Kidney glomerular epithelial cell (primary cell): ENCODE results near the gene MLLT10.

Experiments
- DNase-seq: peaks from one replicate; lab custom pipeline; 2025; lab: John Stamatoyannopoulos, UW

MLLT10 gene

GRCh38 chr10:21732067-21732772 is 198.2 kb downstream of the MLLT10 start:
- DNase-seq = peak; percentile 45

DNA sequence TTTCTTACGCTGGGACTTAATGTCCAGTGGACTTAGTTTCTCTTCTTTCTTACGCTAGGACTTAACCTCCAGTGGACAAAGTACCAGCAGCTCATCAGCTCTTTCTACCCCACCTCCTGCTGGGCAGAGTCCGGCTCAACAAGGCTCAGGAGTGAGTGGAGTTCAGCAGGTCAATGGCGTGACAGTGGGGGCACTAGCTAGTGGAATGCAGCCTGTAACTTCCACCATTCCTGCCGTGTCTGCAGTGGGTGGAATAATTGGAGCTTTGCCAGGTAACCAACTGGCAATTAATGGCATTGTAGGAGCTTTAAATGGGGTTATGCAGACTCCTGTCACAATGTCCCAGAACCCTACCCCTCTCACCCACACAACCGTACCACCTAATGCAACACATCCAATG is 199.7 kb downstream of the MLLT10 start:
- no peak for DNase-seq

DNA sequence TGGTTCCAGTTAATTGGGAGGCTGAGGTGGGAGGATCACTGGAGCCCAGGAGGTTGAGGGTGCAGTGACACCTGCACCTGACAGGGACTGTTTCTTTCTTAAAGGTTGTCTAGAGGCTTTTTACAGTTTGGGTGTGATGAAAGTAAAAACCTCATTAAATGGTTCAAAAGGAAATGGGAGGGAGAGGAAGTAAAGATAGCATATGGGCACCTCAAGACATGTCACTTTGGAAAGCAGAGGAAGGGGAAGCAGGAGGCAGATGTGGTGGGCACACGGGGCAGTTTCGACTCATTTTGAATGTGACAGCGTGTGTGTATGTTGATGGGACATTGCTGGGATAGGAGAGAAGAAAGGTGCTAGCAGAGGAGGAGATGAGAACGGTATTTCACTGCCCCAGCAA is 203.1 kb downstream of the MLLT10 start:
- DNase-seq = no peak

DNA sequence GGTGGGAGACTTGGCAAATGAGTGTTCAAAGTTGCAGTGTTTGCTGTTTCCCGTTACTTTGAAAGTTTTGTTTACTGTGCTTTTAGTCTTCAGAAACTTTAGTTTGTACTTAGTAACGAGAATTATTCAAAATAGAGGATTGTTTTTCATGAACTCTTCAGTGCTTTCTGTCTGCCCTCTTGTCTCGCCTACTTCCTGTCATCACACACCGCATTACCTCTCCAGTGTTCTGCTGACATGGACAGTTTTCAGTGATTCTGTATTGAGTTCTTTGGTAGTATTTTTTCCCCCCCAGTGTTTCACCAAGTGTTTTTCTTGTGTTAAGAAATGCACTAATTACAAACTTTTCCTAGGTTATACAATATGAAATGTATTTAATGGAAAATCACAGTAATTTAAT is 207.0 kb downstream of the MLLT10 start:
- DNase-seq = no peak

- no peak for DNase-seq
These were observed 208.8 kb downstream of the MLLT10 start for GRCh38 chr10:21742740-21743412.

DNA sequence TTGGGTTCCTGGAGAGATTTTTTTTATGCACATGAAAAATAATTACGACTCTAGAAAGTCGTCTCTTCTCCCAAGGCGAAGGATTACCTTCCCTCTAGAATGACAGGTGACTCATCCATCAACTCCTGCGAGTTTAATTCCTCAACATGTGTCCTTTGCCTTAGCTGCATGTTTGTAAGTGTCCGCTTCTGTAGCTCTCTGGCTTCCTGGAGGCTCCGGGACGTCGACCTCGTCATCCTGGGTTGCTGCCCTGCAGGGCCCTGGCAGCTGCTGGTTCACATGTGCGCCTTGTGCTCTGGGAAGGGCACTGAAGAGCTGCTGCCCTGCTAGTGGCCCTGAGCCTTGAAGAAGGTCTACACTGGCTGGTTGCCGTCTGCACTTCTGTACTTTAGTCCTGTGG is 210.2 kb downstream of the MLLT10 start:
- no peak for DNase-seq

DNA sequence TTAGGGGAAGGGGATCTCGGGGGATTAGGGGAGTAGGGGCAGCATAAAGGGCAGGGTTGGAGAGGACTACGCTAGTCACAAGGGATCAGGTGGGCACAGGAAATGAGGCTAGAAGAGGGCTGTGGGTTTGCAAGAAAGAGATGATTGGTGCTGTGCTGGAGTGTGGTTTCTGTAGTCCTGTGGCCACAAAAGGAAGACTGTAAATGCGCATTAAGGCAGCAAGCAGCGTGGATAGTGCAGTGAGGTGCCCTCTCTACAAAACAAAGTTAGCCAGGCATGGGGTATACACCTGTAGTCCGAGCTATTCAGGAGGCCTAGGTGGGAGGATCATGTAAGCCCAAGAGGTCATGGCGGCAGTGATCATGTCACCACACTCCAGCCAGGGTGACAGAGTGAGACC is 212.1 kb downstream of the MLLT10 start:
- no peak for DNase-seq

- no peak for DNase-seq
These were observed 213.8 kb downstream of the MLLT10 start for GRCh38 chr10:21747809-21748208.

DNA sequence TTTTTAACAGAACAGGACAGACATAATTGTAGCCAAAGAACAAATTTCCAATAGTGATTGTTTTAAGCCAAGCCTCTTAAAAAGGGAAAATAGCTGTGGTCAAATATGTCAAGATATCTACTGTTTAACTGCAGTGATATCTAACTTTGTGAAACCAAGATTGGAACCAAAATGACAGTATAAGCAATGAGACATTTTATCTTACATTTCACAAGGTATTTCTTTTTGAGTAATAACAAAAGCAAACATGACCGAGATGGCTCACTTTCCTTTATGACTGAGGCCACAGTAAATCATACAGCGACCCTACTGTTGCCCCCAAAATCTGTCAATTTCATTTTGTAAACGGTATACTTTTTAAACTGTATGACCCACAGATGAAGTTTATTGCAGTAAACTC is 215.8 kb downstream of the MLLT10 start:
- DNase-seq = no peak

DNA sequence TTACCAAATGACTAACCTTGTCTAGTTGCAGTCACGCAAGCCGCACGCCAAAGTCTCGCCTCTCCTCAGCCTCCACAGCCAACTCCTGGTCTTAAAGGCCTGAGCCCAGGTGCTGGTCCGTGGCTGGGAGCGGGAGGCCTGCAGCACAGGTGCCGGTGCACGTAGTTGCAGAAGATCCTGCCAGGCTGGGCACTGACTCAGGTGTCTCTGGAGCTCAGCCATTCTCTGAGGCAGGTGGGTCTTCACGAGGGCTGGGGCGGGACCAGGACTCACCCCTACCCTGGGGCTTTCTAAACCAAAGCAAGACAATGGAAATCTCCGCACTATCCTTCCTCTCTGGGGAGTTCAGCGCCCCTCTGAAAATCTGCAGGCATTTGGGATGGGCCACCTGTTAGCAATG is 216.4 kb downstream of the MLLT10 start:
- DNase-seq = no peak

- no peak for DNase-seq
These were observed 217.6 kb downstream of the MLLT10 start for GRCh38 chr10:21751341-21752310.

- no peak for DNase-seq
These were observed 219.7 kb downstream of the MLLT10 start for GRCh38 chr10:21753497-21754270.

DNA sequence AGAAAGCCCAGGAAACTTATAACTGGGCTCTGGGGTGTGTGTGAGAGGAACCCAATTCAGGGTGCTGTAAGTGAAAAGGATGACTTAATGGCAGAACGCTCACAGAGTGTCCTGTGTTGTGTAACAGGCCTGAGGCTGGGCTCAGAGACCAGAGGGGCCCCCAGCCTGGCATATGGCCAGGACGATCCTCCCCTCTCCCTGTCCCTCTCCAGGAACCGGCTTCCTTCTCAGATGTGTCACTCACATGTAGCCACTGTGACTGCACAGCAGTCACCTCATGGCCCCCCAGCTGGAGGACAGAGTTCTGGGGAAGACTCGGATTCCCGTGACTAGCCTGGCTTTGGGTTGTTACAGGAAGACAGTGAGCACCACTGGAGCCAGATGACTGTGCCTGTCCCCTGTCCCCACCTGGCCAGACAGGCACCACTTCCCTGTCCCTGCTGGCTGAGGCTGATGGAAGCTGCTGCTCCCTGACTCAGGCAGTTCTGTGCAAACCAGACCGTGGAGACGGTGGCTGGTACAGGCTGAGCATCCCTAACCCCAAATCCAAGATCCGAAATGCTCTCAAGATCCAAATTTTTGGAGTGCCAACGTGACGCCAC is 220.5 kb downstream of the MLLT10 start:
- DNase-seq = no peak

DNA sequence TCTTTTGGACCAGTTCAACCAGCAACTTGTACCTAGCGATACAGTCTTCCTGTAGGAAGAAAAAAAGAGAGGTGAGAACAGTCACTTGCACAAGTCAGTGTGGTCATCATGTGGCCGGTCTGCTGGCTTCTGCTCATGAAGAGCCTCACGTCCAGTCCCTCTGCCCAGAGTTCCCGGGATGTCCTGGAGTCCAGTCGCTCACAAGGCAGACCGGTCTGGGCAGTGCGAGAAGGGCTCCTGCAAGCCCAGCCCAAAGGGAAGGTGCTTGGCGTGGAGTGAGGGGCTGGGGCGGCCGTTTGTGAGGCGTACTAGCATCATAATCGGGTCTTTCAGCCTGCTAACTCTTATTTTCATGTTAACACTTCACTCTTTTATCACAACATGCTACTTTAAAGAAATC is 222.7 kb downstream of the MLLT10 start:
- no peak for DNase-seq

DNA sequence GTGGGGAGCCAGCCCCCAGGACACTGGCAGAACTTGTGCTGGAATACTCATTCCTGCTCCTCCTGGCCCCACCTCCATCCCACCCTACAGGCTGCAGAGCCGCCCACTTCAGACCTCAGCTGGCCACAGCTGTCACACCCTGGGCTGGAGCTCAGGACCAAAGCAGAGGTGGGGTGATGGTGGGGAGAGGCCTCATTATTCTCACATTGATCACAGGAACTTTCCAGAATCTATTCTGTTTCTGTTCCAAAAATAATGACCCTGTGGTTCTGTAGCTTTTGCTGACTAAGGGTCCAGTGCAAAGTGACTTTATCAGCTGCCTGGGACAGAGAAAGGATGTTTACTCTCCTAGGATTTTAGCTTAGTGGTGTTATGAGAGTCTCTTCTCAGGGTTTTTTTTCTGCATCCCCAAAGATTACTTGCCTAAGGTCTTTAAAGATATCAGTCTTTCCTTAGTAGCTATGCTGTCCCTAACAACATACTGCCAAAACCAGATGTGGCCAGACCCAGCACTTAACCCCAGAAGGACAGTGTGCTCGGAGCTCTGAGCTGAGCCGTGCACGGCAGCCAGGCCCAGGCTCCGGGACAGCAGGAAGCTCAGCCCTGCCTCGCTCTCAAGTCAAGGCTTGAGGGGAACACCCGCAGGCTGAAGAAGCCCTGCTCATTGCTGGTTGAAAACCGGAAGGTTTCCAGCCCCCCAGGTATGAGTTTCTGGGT is 223.3 kb downstream of the MLLT10 start:
- no peak for DNase-seq

DNA sequence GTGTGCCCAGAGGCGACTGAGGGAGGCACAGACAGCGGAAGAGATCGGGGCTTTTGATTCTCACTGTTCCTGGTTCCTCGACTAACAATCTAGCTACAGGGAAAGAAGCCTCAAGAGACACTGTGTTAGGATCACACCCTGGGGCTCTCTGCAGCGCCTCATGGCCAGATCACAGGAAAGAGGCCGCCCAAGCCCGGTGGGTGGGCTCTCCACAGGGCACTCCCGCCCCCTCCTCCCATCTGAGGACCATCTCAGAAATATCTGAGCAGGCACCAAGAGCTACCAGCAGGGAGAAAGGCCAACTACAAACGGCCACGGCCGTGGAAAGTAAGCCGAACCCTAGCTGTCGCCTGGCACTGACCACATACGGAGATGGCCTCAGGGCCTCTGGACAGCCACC is 224.2 kb downstream of the MLLT10 start:
- no peak for DNase-seq

GRCh38 chr10:21758696-21759095 is 224.7 kb downstream of the MLLT10 start:
- no peak for DNase-seq

DNA sequence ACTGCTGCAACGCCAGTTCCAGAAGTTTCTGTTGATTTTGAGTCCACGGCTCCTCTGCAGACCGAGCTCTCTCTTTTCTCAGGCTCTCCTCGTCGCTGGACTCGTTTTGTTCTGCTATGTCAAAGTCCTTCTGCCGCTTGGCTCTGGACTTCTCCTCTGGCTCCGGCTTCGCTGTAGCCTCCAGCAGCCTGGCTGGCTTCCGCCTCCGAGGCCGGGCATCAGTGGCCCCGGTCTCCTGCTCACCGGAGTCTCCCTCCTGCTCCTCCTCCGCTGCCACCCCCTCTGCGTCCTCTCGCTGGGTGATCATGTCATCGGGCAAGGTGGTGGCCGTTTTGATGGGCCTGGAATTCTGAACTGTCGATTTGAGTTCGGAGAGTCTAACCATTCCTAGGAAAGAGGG is 225.2 kb downstream of the MLLT10 start:
- no peak for DNase-seq

DNA sequence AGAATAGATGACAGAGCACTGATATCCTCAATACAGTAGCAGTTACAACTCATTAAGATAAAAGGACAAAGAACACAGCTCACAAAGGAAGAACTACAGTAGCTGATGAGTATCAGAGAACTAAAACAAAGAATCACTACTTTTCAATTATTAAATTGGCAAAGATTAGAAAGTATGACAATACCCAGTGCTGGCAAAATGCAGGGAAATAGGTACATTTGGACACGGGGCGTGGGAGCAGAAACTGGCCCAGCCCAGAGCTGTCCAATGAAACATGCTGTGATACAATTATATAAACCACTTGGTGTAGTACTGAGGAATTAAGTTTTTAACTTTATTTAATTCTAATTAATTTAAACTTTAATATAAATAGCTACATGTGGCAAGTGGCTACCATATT is 226.3 kb downstream of the MLLT10 start:
- DNase-seq = no peak

DNA sequence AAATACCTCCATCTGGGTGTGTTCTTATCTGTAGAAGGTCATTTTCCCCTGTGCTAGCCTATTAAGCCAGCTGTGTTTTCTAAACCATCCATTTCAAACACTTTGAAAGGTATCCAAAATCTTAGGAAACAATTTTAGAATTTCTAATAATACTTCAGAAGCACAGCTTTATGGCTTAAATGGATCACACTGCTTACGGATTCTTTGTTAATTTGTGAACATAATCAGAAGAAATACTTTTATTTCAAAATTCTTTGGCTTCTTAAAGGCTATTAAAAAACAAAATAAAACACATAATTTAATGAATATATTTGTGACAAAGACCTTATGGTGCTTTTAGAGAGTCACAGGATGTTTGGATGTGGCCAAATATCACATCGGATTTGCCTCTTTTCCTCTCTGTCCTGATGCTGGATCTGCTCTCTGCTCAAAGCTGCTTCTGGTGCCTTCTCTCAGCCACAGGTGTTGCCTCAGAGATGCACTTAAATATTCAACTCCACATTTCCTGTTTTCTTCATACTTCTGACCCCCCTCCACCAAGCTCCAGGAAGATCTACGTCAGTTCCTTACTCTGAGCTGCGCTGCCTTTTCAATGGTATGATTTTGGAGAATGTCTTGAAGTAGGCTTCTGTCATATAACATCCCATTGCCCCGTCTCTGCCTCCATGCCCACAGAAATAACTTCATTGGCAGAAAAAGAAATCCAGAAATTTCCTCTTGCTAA is 230.6 kb downstream of the MLLT10 start:
- no peak for DNase-seq
